ENCODE data around the gene SNX13.

SNX13 gene

GRCh38 chr7:17971411-17971810, 31.1 kb upstream of the SNX13 start:
- Histone ChIP-seq H3K27me3 (ENCODE audit: insufficient read depth, poor library complexity, severe bottlenecking) (no peaks in the 10 kb centered on the region), H3K27ac (replicated peaks) (no peak overlapping the region), H3K4me3 (replicated peaks; ENCODE audit: insufficient read depth, low read length) (no peak overlapping the region)
- no peak for DNase-seq (ENCODE audit: low read depth in 1 of 2, low spot score in 1 of 2)
- TF ChIP-seq SPI1 (IDR thresholded peaks at IDR 0.05; ENCODE audit: borderline replicate concordance, low read depth) (no peak), GABPA (IDR thresholded peaks at IDR 0.05; ENCODE audit: low read depth) (no peak), REST (IDR thresholded peaks at IDR 0.05; ENCODE audit: insufficient replicate concordance, low read depth) (no peak), CTCF (IDR thresholded peaks at IDR 0.05; ENCODE audit: insufficient read depth, low read length) (no peak), POLR2AphosphoS5 (IDR thresholded peaks at IDR 0.05; ENCODE audit: low read depth) (no peak)

GRCh38 chr7:17968791-17969715, 28.8 kb upstream of the SNX13 start:
- no peak for DNase-seq (ENCODE audit: low read depth in 1 of 2, low spot score in 1 of 2)
- no peak for TF ChIP-seq GABPA (IDR thresholded peaks at IDR 0.05; ENCODE audit: low read depth)
- no peak for TF ChIP-seq SPI1 (IDR thresholded peaks at IDR 0.05; ENCODE audit: borderline replicate concordance, low read depth)
- no peak for TF ChIP-seq POLR2AphosphoS5 (IDR thresholded peaks at IDR 0.05; ENCODE audit: low read depth)
- no peak for TF ChIP-seq CTCF (IDR thresholded peaks at IDR 0.05; ENCODE audit: insufficient read depth, low read length)
- no peak for TF ChIP-seq REST (IDR thresholded peaks at IDR 0.05; ENCODE audit: insufficient replicate concordance, low read depth)
- H3K27ac ChIP-seq (replicated peaks) = no peak overlapping the region

GRCh38 chr7:17966706-17967105, 26.4 kb upstream of the SNX13 start:
- Histone ChIP-seq H3K27ac (replicated peaks) (no peak overlapping the region), H3K4me3 (replicated peaks; ENCODE audit: insufficient read depth, low read length) (no peak overlapping the region), H3K27me3 (ENCODE audit: insufficient read depth, poor library complexity, severe bottlenecking) (no peaks in the 10 kb centered on the region)
- no peak for TF ChIP-seq SPI1 (IDR thresholded peaks at IDR 0.05; ENCODE audit: borderline replicate concordance, low read depth)
- TF ChIP-seq CTCF (IDR thresholded peaks at IDR 0.05; ENCODE audit: insufficient read depth, low read length) = no peak
- no peak for TF ChIP-seq GABPA (IDR thresholded peaks at IDR 0.05; ENCODE audit: low read depth)
- TF ChIP-seq POLR2AphosphoS5 (IDR thresholded peaks at IDR 0.05; ENCODE audit: low read depth) = no peak
- TF ChIP-seq REST (IDR thresholded peaks at IDR 0.05; ENCODE audit: insufficient replicate concordance, low read depth) = no peak
- DNase-seq (ENCODE audit: low read depth in 1 of 2, low spot score in 1 of 2) = no peak

More at GRCh38 chr7:17968791-17969715, 28.8 kb upstream of the SNX13 start:
- H3K27me3 ChIP-seq (ENCODE audit: insufficient read depth, poor library complexity, severe bottlenecking) = no peaks in the 10 kb centered on the region
- H3K4me3 ChIP-seq (replicated peaks; ENCODE audit: insufficient read depth, low read length) = no peak overlapping the region

Data from HL-60 (cell line).